ENCODE measurements around the gene SLC44A4.
"Not testable (repeated sequence)": the region's sequence is repeated elsewhere in the genome, so short reads cannot be mapped to it uniquely, and the experiment has no call there.

The SLC44A4 gene

DNA sequence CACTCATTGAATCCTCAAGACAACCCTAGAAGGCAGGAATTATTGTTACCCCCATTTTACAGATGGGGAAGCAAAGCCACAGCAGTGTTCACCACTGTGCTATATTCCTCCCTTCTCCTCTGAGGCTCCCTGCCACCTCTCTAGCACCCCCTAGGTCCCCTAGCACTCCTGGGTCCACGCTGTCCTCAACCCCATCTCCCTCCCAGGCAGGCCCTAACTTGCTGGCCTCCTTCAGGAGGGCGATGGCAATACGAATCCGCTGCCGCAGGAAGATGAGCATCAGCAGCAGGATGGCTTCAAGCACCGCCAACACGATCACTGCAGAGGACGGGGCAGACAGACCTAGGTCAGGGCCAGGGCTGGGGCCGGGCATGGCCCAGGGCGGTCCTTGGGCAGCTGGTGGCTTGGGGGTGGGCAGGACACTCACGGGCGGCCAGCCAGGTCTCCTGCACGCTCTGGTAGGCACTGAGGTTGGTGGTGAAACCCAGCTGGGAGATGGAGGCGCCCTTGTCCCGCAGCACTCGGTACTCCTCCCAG, 8.3 kb downstream of the SLC44A4 start:
- Histone ChIP-seq H3K27me3 (ENCODE audit: control insufficient read depth, insufficient read depth, low read length, poor library complexity, severe bottlenecking) (no peaks in the 10 kb centered on the region), H3K36me3 (ENCODE audit: control insufficient read depth, insufficient read depth, low read length) (no peaks in the 10 kb centered on the region), H3K4me3 (ENCODE audit: insufficient read depth, low read depth, low read length) (no peak overlapping the region), H3K9me3 (ENCODE audit: control insufficient read depth, low read length) (no peaks in the 10 kb centered on the region), H3K27ac (ENCODE audit: insufficient read depth, low read depth, low read length, poor library complexity, severe bottlenecking) (no peak overlapping the region), H3K4me1 (ENCODE audit: control insufficient read depth, insufficient read depth, low read length) (peaks cover 8% of the 10 kb centered on the region)
- 88 to 90% methylated on average over 16 of the region's 16 CpGs for WGBS, 2 experiments

- H3K9me3 ChIP-seq (ENCODE audit: control insufficient read depth, low read length) = no peaks in the 10 kb centered on the region
- H3K36me3 ChIP-seq (ENCODE audit: control insufficient read depth, insufficient read depth, low read length) = no peaks in the 10 kb centered on the region
- 79 to 83% methylated on average over 8 of the region's 8 CpGs for WGBS, 2 experiments
- peaks cover 17% of the 10 kb centered on the region for H3K4me1 ChIP-seq (ENCODE audit: control insufficient read depth, insufficient read depth, low read length)
- no peak overlapping the region for H3K27ac ChIP-seq (ENCODE audit: insufficient read depth, low read depth, low read length, poor library complexity, severe bottlenecking)
- no peaks in the 10 kb centered on the region for H3K27me3 ChIP-seq (ENCODE audit: control insufficient read depth, insufficient read depth, low read length, poor library complexity, severe bottlenecking)
- no peak overlapping the region for H3K4me3 ChIP-seq (ENCODE audit: insufficient read depth, low read depth, low read length)
Measured at GRCh38 chr6:31869343-31869742, 9.5 kb downstream of the SLC44A4 start.

GRCh38 chr6:31868658-31868971, 10.2 kb downstream of the SLC44A4 start:
- H3K4me3 ChIP-seq (ENCODE audit: insufficient read depth, low read depth, low read length); H3K27me3 ChIP-seq (ENCODE audit: control insufficient read depth, insufficient read depth, low read length, poor library complexity, severe bottlenecking); H3K9me3 ChIP-seq (ENCODE audit: control insufficient read depth, low read length); H3K36me3 ChIP-seq (ENCODE audit: control insufficient read depth, insufficient read depth, low read length); H3K27ac ChIP-seq (ENCODE audit: insufficient read depth, low read depth, low read length, poor library complexity, severe bottlenecking): not testable (repeated sequence)
- H3K4me1 ChIP-seq (ENCODE audit: control insufficient read depth, insufficient read depth, low read length) = peaks cover 17% of the 10 kb centered on the region
- WGBS, 2 experiments = 93 to 97% methylated on average over 1 of the region's 1 CpG

- Histone ChIP-seq H3K36me3 (ENCODE audit: control insufficient read depth, insufficient read depth, low read length) (no peaks in the 10 kb centered on the region), H3K27me3 (ENCODE audit: control insufficient read depth, insufficient read depth, low read length, poor library complexity, severe bottlenecking) (no peaks in the 10 kb centered on the region), H3K27ac (ENCODE audit: insufficient read depth, low read depth, low read length, poor library complexity, severe bottlenecking) (no peak overlapping the region), H3K4me3 (ENCODE audit: insufficient read depth, low read depth, low read length) (no peak overlapping the region), H3K9me3 (ENCODE audit: control insufficient read depth, low read length) (no peaks in the 10 kb centered on the region), H3K4me1 (ENCODE audit: control insufficient read depth, insufficient read depth, low read length) (peaks cover 9% of the 10 kb centered on the region)
- 87 to 90% methylated on average over 21 of the region's 21 CpGs for WGBS, 2 experiments
Measured at GRCh38 chr6:31865205-31866118, 13.3 kb downstream of the SLC44A4 start.

GRCh38 chr6:31864818-31865204, 14.0 kb downstream of the SLC44A4 start:
- 88 to 90% methylated on average over 8 of the region's 8 CpGs for WGBS, 2 experiments
- H3K4me1 ChIP-seq (ENCODE audit: control insufficient read depth, insufficient read depth, low read length) = peaks cover 9% of the 10 kb centered on the region
- H3K4me3 ChIP-seq (ENCODE audit: insufficient read depth, low read depth, low read length) = no peak overlapping the region
- no peaks in the 10 kb centered on the region for H3K9me3 ChIP-seq (ENCODE audit: control insufficient read depth, low read length)
- H3K27me3 ChIP-seq (ENCODE audit: control insufficient read depth, insufficient read depth, low read length, poor library complexity, severe bottlenecking) = no peaks in the 10 kb centered on the region
- no peak overlapping the region for H3K27ac ChIP-seq (ENCODE audit: insufficient read depth, low read depth, low read length, poor library complexity, severe bottlenecking)
- H3K36me3 ChIP-seq (ENCODE audit: control insufficient read depth, insufficient read depth, low read length) = peaks cover 2% of the 10 kb centered on the region

DNA sequence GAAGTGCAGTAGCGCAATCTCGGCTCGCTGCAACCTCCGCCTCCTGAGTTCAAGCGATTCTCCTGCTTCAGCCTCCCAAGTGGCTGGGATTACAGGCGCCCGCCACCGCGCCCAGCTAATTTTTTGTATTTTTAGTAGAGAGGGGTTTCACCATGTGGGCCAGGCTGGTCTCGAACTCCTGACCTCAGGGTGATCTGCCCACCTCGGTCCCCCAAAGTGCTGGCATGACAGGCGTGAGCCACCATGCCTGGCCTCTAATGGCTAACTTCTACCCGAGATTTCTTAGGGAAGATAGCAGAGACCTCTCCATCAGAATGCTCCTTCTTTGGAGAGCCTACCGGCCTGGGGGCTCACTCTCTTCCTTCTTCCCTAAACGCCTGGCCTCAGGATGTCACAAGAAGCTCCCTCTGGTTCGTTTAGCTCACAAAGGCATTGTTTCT, 14.7 kb downstream of the SLC44A4 start:
- 34% methylated on average over 16 of the region's 16 CpGs for WGBS, 2 experiments
- H3K4me3 ChIP-seq (ENCODE audit: insufficient read depth, low read depth, low read length) = peak overlapping the region; percentile 84
- not testable (repeated sequence) for H3K27me3 ChIP-seq (ENCODE audit: control insufficient read depth, insufficient read depth, low read length, poor library complexity, severe bottlenecking)

DNA sequence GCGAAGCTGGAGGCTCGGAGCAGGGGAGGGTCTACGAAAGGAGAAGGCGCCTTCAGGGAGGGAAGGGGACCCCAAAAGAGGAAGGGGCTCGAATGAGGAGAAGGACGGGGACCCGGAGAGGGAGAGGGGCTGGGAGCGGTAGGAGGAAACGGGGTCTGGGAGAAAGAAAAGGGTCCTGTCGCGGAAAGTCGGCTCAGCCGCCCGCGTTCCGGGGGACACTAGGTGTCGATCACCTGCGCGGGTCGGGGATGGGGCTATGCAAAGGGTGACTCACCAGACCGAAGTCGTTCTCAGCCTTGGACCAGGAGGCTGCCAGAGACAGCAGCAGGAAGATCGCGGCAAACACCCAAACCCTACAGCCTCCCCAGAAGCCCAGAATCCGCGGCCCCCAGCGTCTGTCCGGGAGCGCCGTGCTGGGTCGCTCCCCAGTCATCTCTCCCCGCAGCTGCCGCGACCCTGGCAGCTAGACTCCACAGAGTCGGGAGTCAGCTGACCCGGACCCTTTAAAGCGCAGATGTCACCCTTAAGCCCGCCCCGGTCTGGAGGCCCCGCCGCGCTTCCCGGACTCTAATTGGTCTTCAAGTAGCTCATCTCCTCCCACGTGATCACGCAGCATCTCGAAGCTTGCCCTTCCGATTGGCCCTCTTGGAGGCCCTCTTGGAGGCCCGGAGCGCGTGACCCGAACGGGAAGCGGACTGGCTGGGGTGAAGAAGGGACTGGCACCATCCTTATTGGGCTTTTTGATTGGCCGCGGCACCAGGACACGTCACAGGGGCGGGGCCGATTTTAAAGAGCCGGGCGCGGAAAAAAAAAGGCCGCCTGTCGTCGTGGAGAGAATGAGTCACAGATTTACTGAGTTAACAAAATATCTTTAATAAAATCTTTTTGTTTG, 16.2 kb downstream of the SLC44A4 start, which contains the start of gene NEU1:
NEU1 (minus strand) TSS at position 478 of the 892 bp plus-strand sequence; CDS start at position 433, 45 bp downstream.
- H3K36me3 ChIP-seq (ENCODE audit: control insufficient read depth, insufficient read depth, low read length) = peaks cover 7% of the 10 kb centered on the region
- no peaks in the 10 kb centered on the region for H3K9me3 ChIP-seq (ENCODE audit: control insufficient read depth, low read length)
- H3K4me3 ChIP-seq (ENCODE audit: insufficient read depth, low read depth, low read length) = peak within 1 kb of the TSS; percentile 84
- WGBS, 2 experiments = 1 to 2% methylated on average over 64 of the region's 64 CpGs
- peaks cover 9% of the 10 kb centered on the region for H3K4me1 ChIP-seq (ENCODE audit: control insufficient read depth, insufficient read depth, low read length)
- peak within 1 kb of the TSS; percentile 91 for H3K27ac ChIP-seq (ENCODE audit: insufficient read depth, low read depth, low read length, poor library complexity, severe bottlenecking)
- no peaks in the 10 kb centered on the region for H3K27me3 ChIP-seq (ENCODE audit: control insufficient read depth, insufficient read depth, low read length, poor library complexity, severe bottlenecking)

More for the DNA sequence above, 14.7 kb downstream of the SLC44A4 start:
- peak overlapping the region; percentile 91 for H3K27ac ChIP-seq (ENCODE audit: insufficient read depth, low read depth, low read length, poor library complexity, severe bottlenecking)
- H3K36me3 ChIP-seq (ENCODE audit: control insufficient read depth, insufficient read depth, low read length); H3K4me1 ChIP-seq (ENCODE audit: control insufficient read depth, insufficient read depth, low read length); H3K9me3 ChIP-seq (ENCODE audit: control insufficient read depth, low read length): not testable (repeated sequence)

- H3K27ac ChIP-seq (ENCODE audit: insufficient read depth, low read depth, low read length, poor library complexity, severe bottlenecking) = no peak overlapping the region
- 62 to 64% methylated on average over 17 of the region's 17 CpGs for WGBS, 2 experiments
Measured at GRCh38 chr6:31861919-31862343, 16.9 kb downstream of the SLC44A4 start.

GRCh38 chr6:31861150-31861549, 17.6 kb downstream of the SLC44A4 start:
- no peak overlapping the region for H3K4me3 ChIP-seq (ENCODE audit: insufficient read depth, low read depth, low read length)
- H3K27me3 ChIP-seq (ENCODE audit: control insufficient read depth, insufficient read depth, low read length, poor library complexity, severe bottlenecking) = no peaks in the 10 kb centered on the region
- no peaks in the 10 kb centered on the region for H3K9me3 ChIP-seq (ENCODE audit: control insufficient read depth, low read length)
- peaks cover 9% of the 10 kb centered on the region for H3K4me1 ChIP-seq (ENCODE audit: control insufficient read depth, insufficient read depth, low read length)
- peaks cover 7% of the 10 kb centered on the region for H3K36me3 ChIP-seq (ENCODE audit: control insufficient read depth, insufficient read depth, low read length)
- no peak overlapping the region for H3K27ac ChIP-seq (ENCODE audit: insufficient read depth, low read depth, low read length, poor library complexity, severe bottlenecking)
- WGBS, 2 experiments = 91 to 92% methylated on average over 7 of the region's 7 CpGs

More at GRCh38 chr6:31861919-31862343, 16.9 kb downstream of the SLC44A4 start:
- peak overlapping the region; percentile 84 for H3K4me3 ChIP-seq (ENCODE audit: insufficient read depth, low read depth, low read length)
- peaks cover 7% of the 10 kb centered on the region for H3K36me3 ChIP-seq (ENCODE audit: control insufficient read depth, insufficient read depth, low read length)
- H3K9me3 ChIP-seq (ENCODE audit: control insufficient read depth, low read length) = no peaks in the 10 kb centered on the region
- no peaks in the 10 kb centered on the region for H3K27me3 ChIP-seq (ENCODE audit: control insufficient read depth, insufficient read depth, low read length, poor library complexity, severe bottlenecking)
- peaks cover 9% of the 10 kb centered on the region for H3K4me1 ChIP-seq (ENCODE audit: control insufficient read depth, insufficient read depth, low read length)

- no peaks in the 10 kb centered on the region for H3K9me3 ChIP-seq (ENCODE audit: control insufficient read depth, low read length)
- no peak overlapping the region for H3K4me3 ChIP-seq (ENCODE audit: insufficient read depth, low read depth, low read length)
- 95 to 97% methylated on average over 13 of the region's 13 CpGs for WGBS, 2 experiments
- no peak overlapping the region for H3K27ac ChIP-seq (ENCODE audit: insufficient read depth, low read depth, low read length, poor library complexity, severe bottlenecking)
- H3K27me3 ChIP-seq (ENCODE audit: control insufficient read depth, insufficient read depth, low read length, poor library complexity, severe bottlenecking) = no peaks in the 10 kb centered on the region
- H3K4me1 ChIP-seq (ENCODE audit: control insufficient read depth, insufficient read depth, low read length) = peaks cover 8% of the 10 kb centered on the region
- peaks cover 7% of the 10 kb centered on the region for H3K36me3 ChIP-seq (ENCODE audit: control insufficient read depth, insufficient read depth, low read length)
Measured at GRCh38 chr6:31860349-31860748, 18.4 kb downstream of the SLC44A4 start.
